GM19397 (cell line): ENCODE data around the gene GPT2.
"Not testable (repeated sequence)": the region's sequence is repeated elsewhere in the genome, so short reads cannot be mapped to it uniquely, and the experiment has no call there.

Experiments used
- ATAC-seq: cut with Tn5 transposase; IDR thresholded peaks from one replicate; pipeline ENCODE4 v1.9.1; 2021; ENCODE audit warnings: mild to moderate bottlenecking, moderate library complexity; ENCODE audit not compliant: unreplicated experiment

The GPT2 gene

DNA sequence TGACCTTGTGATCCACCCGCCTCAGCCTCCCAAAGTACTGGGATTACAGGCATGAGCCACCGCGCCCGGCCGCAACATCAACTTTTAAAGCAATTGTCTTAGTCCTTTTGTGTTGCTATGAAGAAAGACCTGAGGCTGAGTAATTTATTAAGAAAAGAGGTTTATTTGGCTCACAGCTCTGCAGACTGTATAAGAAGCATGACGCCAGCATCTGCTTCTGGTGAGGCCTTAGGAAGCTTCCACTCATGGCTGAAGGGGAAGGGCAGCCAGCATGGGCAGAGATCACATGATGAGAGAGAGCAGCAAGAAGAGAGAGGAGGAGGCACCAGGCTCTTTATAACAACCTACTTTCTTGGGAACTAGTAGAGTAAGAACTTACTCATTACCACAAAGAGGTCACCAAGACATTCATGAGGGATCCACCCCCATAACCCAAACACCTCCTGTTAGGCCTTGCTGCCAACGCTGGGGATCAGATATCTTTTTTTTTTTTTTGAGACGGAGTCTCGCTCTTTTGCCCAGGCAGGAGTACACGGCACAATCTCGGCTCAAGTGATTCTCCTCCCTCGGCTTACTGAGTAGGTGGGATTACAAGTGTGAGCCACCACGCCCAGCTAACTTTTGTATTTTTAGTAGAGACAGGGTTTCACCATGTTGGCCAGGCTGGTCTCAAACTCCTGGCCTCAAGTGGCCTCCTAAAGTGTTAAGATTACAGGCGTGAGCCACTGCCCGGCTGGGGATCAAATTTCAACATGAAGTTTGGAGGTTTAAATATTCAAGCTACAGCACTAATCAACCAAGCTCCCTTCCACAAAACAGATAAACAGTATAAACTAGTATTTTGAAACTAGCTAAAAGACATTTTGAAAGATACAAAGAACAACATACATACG, 21.4 kb upstream of the GPT2 start:
- ATAC-seq = no peak

DNA sequence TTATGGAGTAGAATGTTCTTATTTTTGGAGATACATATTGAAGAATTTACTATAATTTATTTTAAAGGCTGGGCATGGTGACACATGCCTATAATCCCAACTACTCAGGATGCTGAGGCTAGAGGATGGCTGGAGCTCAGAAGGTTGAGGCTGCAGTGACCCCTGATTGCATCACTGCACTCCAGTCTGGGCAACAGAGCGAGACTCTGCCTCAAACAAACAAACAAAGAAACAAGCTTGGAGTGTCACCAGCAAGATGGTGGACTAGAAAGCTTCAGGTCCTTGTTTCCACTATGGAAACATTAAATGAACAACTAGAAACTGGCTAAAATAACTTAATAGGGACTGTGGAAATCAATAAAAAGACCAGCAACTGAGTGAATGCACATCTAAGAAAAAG, 17.9 kb upstream of the GPT2 start:
- ATAC-seq = no peak

GRCh38 chr16:46867486-46867885, 16.7 kb upstream of the GPT2 start:
- ATAC-seq = not testable (repeated sequence)

- ATAC-seq = not testable (repeated sequence)
Measured at GRCh38 chr16:46868891-46869290, 15.3 kb upstream of the GPT2 start.

DNA sequence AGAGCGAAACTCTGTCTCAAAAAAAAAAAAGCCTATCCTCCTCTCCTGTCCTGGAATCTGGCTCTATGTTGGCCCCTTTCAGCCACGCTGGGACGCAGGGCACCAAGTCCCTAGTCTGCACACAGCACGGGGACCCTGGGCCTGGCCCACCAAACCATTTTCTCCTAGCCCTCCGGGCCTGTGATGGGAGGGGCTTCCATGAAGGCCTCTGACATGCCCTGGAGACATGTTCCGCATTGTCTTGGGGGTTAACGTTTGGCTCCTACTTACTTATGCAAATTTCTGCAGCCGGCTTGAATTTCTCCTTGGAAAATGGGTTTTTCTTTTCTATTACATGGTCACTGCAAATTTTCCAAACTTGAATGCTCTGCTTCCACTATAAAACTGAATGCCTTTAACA, 12.6 kb upstream of the GPT2 start:
- no peak for ATAC-seq

- ATAC-seq = no peak
Measured at GRCh38 chr16:46873201-46873600, 11.0 kb upstream of the GPT2 start.

GRCh38 chr16:46875243-46875642, 8.9 kb upstream of the GPT2 start:
- no peak for ATAC-seq

GRCh38 chr16:46882304-46882939, 1.7 kb upstream of the GPT2 start:
- no peak for ATAC-seq

GRCh38 chr16:46882940-46883307, 1.2 kb upstream of the GPT2 start:
- no peak for ATAC-seq

DNA sequence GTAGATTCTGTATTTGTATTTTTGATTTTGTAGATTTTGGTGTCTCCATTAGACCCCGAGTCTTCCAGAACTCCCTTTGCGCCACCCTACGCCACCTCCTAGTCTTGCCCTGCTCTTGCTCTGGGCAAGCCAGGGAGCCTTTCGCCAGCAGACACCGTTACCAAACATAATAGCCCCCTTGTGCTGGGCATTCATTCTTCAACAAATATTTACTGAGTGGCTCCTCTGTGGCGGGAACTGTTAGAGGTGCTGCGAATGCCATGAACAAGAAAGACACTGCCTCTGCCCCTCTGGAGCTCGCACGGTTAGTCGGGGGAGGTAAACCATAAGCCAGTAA, 841 bp upstream of the GPT2 start:
- ATAC-seq = no peak

GRCh38 chr16:46884513-46885293, 541 bp downstream of the GPT2 start:
- no peak for ATAC-seq

GRCh38 chr16:46885960-46886763, 2.0 kb downstream of the GPT2 start:
- no peak for ATAC-seq

DNA sequence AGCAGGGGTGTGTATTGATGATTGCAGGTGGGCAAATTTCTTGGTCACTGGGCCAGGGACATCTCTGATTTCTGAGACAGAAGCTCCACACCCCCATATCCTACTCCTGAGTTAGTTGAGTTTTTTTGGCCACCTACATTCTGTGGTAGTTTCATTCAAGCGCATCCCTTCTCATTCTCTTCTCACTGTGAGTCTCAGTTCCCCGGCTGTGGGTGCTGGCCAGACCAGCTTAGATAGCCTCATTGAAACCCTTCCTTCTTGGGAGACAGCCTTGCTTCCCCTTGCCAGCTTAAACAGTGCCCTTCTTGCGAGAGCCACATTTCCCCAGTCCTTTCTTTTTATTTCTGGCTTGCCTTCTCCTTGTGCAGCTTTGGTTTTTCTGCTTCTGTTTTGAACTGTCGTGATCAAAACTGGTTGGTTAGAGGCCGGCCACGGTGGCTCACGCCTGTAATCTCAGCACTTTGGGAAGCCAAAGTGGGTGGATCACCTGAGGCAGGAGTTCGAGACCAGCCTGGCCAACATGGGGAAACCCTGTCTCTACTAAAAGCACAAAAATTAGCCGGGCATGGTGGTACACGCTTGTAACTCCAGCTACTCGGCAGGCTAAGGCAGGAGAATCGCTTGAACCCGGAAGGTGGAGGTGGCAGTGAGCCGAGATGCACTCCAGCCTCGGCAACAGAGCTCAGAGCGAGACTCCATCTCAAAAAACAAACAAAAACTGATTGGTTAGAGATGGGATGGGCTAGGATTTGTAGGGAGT, 2.8 kb downstream of the GPT2 start:
- no peak for ATAC-seq

- no peak for ATAC-seq
Measured at GRCh38 chr16:46887524-46887854, 3.3 kb downstream of the GPT2 start.

GRCh38 chr16:46889245-46889941, 5.2 kb downstream of the GPT2 start:
- ATAC-seq = no peak

- no peak for ATAC-seq
Measured at GRCh38 chr16:46889942-46890300, 5.8 kb downstream of the GPT2 start.

- ATAC-seq = no peak
Measured at GRCh38 chr16:46891910-46892309, 7.7 kb downstream of the GPT2 start.

GRCh38 chr16:46894036-46894672, 10.0 kb downstream of the GPT2 start:
- ATAC-seq = no peak
